GM21515 (cell line): Measurements from ENCODE around the gene MZT2A.
"Not testable (repeated sequence)": the region's sequence is repeated elsewhere in the genome, so short reads cannot be mapped to it uniquely, and the experiment has no call there.

Source experiments
- ATAC-seq: cut with Tn5 transposase; IDR thresholded peaks from one replicate; pipeline ENCODE4 v1.9.1; 2021; ENCODE audit not compliant: unreplicated experiment

MZT2A gene

DNA sequence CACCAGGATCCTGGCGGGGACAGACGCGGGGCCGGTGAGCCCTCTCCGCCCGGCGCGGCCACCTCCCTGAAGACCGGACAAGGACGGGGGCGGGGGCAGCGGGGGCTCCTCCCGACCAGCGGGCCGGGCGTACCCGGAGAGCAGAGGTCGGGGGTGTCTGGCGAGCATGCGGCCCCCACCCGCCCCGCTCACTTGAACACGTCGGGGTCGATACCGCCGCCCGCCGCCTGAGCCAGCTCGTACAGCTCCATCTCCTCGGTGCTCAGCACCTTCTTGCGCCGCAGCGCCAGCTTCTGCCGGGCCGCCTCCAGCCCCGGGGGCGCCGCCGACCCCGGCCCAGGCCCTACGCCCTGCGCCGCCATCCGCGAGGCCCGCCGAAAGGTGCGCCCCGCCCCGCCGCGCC is at the start of gene MZT2A:
TSS of gene MZT2A (minus strand) at position 383 of the 403 bp plus-strand sequence. CDS start at position 362, 21 bp downstream.
- peak; percentile 5 for ATAC-seq

DNA sequence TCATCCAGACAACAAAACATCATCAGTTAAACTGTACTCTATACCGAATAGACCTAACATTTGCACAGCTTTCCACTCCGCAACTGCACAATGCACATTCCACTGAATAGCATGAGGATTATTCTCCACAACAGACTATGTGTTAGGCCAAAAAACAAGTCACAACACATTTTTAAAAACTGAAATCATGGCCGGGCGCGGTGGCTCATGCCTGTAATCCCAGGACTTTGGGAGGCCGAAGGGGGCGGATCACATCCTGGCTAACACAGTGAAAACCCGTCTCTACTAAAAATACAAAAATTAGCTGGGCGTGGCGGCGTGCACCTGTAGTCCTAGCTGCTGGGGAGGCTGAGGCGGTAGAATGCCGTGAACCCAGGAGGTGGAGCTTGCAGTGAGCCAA is 46.7 kb upstream of the MZT2A start:
- not testable (repeated sequence) for ATAC-seq

DNA sequence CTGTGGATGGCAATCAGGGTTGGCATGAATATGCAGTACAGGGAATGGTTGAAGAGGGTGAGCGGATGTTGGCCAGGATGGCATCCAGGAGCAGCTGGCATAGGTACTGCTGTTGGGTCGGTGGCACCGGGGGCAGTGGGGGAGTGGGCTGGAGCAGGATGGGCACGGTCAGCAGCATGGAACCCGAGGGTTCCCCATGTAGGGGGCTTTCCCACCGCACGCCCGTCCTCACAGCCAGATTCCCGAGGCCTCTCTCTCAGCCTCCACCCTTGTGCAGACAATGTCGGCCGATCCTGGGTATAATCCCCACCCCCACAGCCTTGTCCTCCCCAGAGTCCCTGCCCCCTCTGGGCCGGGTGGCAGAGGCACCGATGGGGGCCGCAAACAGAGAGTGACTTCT is 44.6 kb upstream of the MZT2A start:
- ATAC-seq: not testable (repeated sequence)

- not testable (repeated sequence) for ATAC-seq
These were observed 44.0 kb upstream of the MZT2A start for GRCh38 chr2:131535951-131536826.

GRCh38 chr2:131535526-131535925 is 43.3 kb upstream of the MZT2A start:
- no peak for ATAC-seq

DNA sequence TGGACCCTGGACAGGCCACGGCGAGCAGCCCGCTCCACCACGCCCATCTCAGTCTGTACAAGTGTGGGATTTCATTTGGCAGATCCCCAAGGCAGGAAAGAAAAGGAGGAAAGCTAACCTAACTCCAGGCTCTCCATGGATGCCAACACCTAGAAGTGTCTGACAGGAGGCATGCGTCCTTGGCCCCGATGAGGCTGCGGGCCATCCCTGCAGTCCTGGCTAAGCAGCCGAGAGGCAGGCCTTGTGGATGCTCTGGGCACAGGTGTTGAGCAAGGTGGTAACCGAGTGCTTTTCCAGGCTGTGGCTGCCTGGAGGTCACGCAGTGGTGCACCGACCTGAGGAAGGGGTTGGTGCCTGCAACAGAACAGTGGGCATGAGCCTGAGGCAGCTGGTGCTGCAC is 42.8 kb upstream of the MZT2A start:
- not testable (repeated sequence) for ATAC-seq

DNA sequence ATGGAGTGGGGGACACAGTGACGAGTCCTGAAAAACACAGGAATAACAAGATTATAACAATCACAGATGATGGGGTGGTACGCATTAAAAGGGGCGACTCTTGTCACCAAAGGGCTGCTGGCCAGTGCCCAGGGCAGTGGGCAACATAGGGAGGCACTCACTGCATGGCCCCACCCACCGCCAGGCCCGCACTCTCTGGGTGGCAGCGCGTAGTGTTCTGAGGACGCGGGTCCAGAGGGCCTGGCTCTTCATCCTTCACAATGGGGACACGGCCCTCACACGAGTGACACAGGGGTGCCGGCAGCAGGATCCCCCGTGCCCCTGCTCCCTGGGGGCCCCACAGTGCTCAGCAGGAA is 42.1 kb upstream of the MZT2A start:
- ATAC-seq: not testable (repeated sequence)

- ATAC-seq: not testable (repeated sequence)
These were observed 41.6 kb upstream of the MZT2A start for GRCh38 chr2:131533609-131534316.

DNA sequence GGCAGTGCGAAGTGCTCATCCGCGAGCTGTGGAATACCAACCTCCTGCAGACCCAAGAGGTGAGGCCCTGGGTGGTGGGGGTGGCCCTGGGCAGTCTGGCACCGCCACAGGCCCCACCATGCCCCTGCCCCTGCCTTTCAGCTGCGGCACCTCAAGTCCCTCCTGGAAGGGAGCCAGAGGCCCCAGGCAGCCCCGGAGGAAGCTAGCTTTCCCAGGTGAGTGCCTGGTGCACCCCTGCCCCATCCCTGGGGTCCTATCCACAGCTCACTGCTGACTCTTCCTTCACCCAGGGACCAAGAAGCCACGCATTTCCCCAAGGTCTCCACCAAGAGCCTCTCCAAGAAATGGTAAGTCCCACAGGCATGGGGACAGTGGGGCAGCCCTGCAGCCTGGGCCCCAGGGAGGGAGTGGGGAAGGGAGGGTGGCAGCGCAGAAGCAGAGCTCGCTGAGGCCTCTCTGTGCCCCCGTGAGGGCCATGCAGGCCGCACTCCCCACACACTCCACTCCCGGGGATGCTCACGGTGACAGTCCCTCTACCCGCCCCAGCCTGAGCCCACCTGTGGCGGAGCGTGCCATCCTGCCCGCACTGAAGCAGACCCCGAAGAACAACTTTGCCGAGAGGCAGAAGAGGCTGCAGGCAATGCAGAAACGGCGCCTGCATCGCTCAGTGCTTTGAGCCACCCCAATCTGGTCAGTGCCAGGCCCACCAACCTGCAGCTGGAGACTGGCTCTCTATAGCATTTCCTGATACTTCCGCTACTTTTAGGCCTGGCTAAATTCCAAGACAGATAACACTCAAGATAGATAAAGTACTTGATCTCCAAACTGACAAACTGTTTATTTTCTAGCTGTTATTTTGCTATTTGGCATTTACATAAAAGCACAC is 40.8 kb upstream of the MZT2A start:
- not testable (repeated sequence) for ATAC-seq

DNA sequence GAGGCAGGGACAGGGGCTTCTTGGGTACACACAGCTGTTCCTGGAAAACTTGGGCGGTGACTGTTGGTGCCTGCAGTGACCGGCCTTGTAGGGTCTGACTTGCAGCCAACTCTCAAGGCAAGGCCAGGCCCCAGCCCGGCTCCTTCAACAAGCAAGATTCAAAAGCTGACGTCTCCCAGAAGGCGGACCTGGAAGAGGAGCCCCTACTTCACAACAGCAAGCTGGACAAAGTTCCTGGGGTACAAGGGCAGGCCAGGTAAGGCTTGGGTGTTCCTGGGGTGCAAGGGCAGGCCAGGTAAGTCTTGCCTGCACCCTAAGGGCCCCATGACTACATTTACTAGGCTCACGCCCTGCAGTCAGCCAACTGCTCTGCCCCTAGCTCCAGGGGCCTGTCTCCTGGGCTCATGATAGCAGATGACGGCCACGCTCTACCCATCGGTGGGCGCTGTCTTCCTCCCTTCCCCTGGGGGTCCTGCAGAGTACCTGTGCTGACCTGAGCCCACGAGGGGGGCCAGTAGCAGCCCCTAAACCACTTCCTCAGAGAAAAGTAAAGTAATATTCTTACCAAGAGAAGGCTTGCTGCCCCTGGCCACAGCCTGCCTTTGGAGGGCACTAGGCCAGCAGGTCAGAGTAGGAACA is 39.5 kb upstream of the MZT2A start:
- not testable (repeated sequence) for ATAC-seq

DNA sequence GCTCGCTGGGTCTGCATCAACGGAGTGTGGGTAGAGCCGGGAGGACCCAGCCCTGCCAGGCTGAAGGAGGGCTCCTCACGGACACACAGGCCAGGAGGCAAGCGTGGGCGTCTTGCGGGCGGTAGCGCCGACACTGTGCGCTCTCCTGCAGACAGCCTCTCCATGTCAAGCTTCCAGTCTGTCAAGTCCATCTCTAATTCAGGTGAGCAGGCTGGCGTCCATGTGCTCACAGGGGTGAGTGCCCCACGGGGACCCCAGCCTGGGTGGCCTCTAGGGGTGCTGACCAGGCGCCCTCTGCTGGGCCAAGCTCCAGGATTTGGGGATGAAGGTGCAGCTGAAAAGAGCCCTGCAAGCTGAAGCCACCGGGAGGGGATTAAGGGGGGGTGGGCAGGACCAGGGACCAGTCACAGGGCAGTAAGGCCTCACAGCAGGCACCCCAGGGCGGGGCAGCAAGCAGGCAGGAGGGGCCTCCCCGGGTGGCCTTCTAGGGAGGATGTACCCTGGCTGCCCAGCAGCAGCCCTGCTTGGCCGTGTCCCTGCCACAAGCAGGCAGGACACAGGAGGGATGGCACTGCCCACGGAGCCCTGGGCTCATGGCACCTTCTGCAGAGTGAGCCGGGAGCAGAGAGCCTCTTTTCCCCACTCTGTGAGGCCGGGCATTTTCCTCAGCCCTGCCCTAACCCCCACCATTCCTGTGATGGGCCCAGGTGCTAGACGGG is 38.6 kb upstream of the MZT2A start:
- ATAC-seq: not testable (repeated sequence)

GRCh38 chr2:131529864-131530445 is 37.8 kb upstream of the MZT2A start:
- not testable (repeated sequence) for ATAC-seq

DNA sequence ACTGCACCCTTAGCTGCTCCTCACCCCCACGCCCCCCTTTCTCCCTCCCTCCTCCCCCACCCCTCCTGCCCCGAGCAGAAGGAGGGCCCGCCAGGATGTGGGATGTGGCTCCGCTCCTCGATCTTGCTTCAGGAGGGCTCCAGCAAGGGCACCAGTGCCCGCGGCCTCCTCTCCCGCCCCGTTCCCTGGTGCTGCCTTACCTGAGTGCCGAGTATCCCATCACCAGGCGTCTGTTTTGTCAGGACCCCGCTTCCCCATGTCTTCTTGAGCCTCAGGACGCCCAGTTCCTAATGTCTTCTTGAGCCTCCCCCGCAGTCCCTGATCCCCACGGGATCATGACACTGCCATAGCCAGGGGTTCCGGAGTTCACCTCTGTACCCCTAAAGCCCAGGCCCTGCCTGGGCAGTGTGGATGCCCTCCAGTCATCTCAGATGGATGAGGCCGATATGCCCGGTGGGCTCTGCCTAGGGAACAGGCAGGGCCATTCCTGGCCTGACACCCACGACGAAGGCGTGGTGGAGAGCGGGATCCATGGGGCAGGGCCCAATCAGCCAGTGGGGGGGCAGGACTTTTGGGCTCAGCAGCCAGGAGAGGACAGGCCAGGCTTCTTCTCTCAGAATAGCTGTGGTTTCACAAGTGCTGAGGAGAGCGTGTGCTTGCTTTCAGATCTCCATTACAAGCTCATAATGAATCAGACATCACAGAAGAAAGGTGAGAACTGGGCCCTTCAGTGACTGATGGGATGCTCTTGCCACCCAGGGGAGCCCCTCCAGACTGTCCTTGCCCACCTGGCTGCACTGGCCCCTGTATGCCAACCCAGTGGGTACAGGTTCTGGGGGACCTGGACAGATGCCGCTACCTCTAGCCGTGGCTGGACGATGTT is 37.0 kb upstream of the MZT2A start:
- ATAC-seq: peak; percentile 61

DNA sequence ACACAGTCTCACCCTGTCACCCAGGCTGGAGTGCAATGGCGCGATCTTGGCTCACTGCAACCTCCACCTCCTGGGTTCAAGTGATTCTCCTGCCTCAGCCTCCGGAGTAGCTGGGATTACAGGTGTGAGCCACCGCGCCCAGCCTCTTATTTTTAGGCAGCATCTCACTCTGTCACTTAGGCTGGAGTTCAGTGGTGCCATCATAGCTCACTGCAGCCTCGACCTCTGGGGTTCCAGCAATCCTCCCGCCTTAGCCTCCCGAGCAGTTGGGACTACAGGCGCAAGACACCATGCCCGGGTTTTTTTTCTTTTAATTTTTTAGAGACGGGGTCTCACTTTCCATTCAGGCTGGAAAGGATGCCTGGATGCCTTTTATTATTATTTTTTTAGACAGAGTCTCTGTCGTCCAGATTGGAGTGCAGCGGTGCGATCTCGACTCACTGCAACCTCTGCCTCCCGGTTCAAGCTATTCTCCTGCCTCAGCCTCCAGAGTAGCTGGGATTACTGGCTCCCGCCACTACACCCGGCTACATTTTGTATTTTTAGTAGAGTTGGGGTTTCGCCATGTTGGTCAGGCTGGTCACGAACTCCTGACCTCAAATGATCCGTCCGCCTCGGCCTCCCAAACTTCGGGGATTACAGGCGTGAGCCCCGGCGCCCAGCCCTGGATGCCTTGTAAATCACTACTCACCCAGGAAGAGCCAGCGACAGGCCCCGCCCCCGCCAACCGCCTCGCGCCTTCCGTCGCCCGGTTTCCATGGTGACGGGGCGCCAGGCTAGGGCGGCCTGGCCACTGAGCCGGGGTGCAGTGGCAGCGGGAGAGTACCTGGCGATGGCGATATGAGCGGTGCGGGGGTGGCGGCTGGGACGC is 35.2 kb upstream of the MZT2A start, which contains the start of gene CCDC74A:
TSS of gene CCDC74A (plus strand) at position 758 of the 871 bp plus-strand sequence. CDS start at position 841, 83 bp downstream.
- peak; percentile 88 for ATAC-seq

DNA sequence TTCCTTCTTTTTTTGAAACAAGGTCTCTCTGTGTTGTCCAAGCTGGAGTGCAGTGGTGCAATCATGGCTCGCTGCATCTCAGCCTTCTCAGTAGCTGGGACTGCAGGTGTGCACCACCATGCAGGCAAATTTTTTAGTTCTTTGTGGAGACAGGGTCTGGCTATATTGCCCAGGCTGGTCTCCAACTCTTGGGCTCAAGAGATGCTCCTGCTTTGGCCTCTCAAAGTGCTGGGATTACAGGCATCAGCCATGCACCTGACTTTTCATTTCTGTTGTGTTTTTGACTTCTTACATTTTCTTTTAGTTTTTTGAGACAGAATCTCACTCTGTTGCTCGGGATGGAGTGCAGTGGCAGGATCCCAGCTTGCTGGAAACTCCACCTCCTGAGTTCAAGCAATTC is 33.1 kb upstream of the MZT2A start:
- not testable (repeated sequence) for ATAC-seq

GRCh38 chr2:131521961-131522781 is 30.0 kb upstream of the MZT2A start:
- ATAC-seq: no peak

DNA sequence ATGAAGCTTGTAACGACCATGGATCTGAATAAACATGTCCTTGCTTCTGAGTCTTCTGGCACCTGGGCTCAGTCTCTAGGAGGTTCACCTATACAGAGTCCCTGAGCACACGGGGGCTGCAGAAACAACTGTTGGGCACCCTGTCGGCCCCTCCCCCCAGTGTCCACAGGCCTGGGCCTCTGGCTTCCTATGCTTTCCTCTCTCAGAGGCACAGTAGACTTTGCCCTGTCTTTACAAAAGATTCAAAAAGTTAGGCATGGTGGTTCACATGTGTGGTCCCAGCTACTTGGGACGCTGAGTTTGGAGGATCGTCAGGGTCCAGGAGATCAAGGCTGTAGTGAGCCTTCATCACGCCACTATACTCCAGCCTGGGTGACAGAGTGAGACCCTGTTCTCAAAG is 29.3 kb upstream of the MZT2A start:
- ATAC-seq: not testable (repeated sequence)
